DND-41 (cell line): ENCODE measurements around the gene GSKIP.

Experiments used
- ATAC-seq: fragments of 200-7000 bp; cut with Tn5 transposase; 3 replicates; pipeline ENCODE4 v1.9.1; 2021; ENCODE audit warnings: low read depth; ENCODE audit not compliant: insufficient read depth
- DNase-seq: peaks from one replicate; pipeline ENCODE4 v3.0.0-alpha.2; 2020
- H2AFZ ChIP-seq: 2 replicates; pipeline ENCODE4 v1.6.0; 2012; ENCODE audit warnings: low read depth, low read length
- H3K27ac ChIP-seq: 2 replicates; pipeline ENCODE4 v1.5.1; 2012; ENCODE audit warnings: low read length, inconsistent platforms
- H3K27me3 ChIP-seq: fragments of 200-600 bp; sonication (generic); 2 replicates; pipeline ENCODE4 v1.6.0; 2012; ENCODE audit warnings: low read length, mild to moderate bottlenecking, inconsistent platforms; ENCODE audit not compliant: insufficient read depth, poor library complexity
- H3K36me3 ChIP-seq: 2 replicates; pipeline ENCODE4 v1.5.1; 2012; ENCODE audit warnings: low read length, inconsistent platforms; ENCODE audit not compliant: insufficient read depth
- H3K4me1 ChIP-seq: 2 replicates; pipeline ENCODE4 v1.5.1; 2012; ENCODE audit warnings: mild to moderate bottlenecking, low read length; ENCODE audit not compliant: insufficient read depth
- H3K4me2 ChIP-seq: 2 replicates; pipeline ENCODE4 v1.6.0; 2012; ENCODE audit warnings: mild to moderate bottlenecking, moderate library complexity, low read length, inconsistent platforms; ENCODE audit not compliant: insufficient read depth
- H3K4me3 ChIP-seq, 2 experiments: fragments of 200-600 bp in 1 of 2; shearing (Covaris generic) in 1 of 2; 2 replicates each; pipeline ENCODE4 v1.5.1; 2012 to 2016; ENCODE audit warnings: inconsistent platforms in 2 of 2, low read length in 2 of 2, mild to moderate bottlenecking in 2 of 2, low read depth in 1 of 2, moderate library complexity in 1 of 2
- H3K79me2 ChIP-seq: 2 replicates; pipeline ENCODE4 v1.6.0; 2012; ENCODE audit warnings: low read length, inconsistent platforms; ENCODE audit not compliant: insufficient read depth
- H3K9ac ChIP-seq: 2 replicates; pipeline ENCODE4 v1.6.0; 2012; ENCODE audit warnings: low read depth, mild to moderate bottlenecking, inconsistent platforms, low read length, moderate library complexity
- H3K9me3 ChIP-seq: 2 replicates; pipeline ENCODE4 v1.5.1; 2012; ENCODE audit warnings: low read length, moderate library complexity, mild to moderate bottlenecking, inconsistent platforms; ENCODE audit not compliant: insufficient read depth, severe bottlenecking
- H4K20me1 ChIP-seq: 2 replicates; pipeline ENCODE4 v1.6.0; 2012; ENCODE audit warnings: low read length; ENCODE audit not compliant: insufficient read depth
- CTCF ChIP-seq: IDR thresholded peaks from 2 replicates; pipeline ENCODE4 v1.5.1; 2012; ENCODE audit warnings: borderline replicate concordance, low read length, moderate library complexity, mild to moderate bottlenecking; ENCODE audit not compliant: poor library complexity, severe bottlenecking; ENCODE audit errors: extremely low read depth
- EZH2 ChIP-seq: IDR thresholded peaks from 3 replicates; pipeline ENCODE4 v1.6.1; 2012; ENCODE audit warnings: borderline replicate concordance, low read depth, mild to moderate bottlenecking, moderate library complexity, low read length, inconsistent platforms; ENCODE audit not compliant: severe bottlenecking

Gene GSKIP

GRCh38 chr14:96403409-96403808 lies 40.1 kb downstream of the GSKIP start:
- no peak overlapping the region for H2AFZ ChIP-seq
- ATAC-seq (no peak), DNase-seq (no peak)
- H3K9me3 ChIP-seq, result no peaks in the 10 kb centered on the region
- H3K27ac ChIP-seq, result no peak overlapping the region
- H3K79me2 ChIP-seq, result no peaks in the 10 kb centered on the region
- no peak overlapping the region for H3K4me3 ChIP-seq
- H3K36me3 ChIP-seq, result no peaks in the 10 kb centered on the region
- H3K4me2 ChIP-seq, result no peak overlapping the region
- H4K20me1 ChIP-seq, result no peaks in the 10 kb centered on the region
- H3K27me3 ChIP-seq, result peaks cover 5% of the 10 kb centered on the region
- no peaks in the 10 kb centered on the region for H3K4me1 ChIP-seq
- no peak overlapping the region for H3K9ac ChIP-seq
- TF ChIP-seq EZH2 (no peak), CTCF (no peak)

- H3K4me1 ChIP-seq, result no peaks in the 10 kb centered on the region
- H4K20me1 ChIP-seq, result no peaks in the 10 kb centered on the region
- no peak overlapping the region for H3K4me2 ChIP-seq
- H3K27ac ChIP-seq, result no peak overlapping the region
- H3K9ac ChIP-seq, result no peak overlapping the region
- no peak overlapping the region for H2AFZ ChIP-seq
- no peak for TF ChIP-seq EZH2
- no peak for TF ChIP-seq CTCF
- no peaks in the 10 kb centered on the region for H3K36me3 ChIP-seq
- H3K9me3 ChIP-seq, result no peaks in the 10 kb centered on the region
- no peaks in the 10 kb centered on the region for H3K79me2 ChIP-seq
- no peak for DNase-seq
- H3K27me3 ChIP-seq, result peaks cover 5% of the 10 kb centered on the region
- ATAC-seq, result no peak
- no peak overlapping the region for H3K4me3 ChIP-seq
These were observed 42.4 kb downstream of the GSKIP start for GRCh38 chr14:96405677-96406076.

DNA sequence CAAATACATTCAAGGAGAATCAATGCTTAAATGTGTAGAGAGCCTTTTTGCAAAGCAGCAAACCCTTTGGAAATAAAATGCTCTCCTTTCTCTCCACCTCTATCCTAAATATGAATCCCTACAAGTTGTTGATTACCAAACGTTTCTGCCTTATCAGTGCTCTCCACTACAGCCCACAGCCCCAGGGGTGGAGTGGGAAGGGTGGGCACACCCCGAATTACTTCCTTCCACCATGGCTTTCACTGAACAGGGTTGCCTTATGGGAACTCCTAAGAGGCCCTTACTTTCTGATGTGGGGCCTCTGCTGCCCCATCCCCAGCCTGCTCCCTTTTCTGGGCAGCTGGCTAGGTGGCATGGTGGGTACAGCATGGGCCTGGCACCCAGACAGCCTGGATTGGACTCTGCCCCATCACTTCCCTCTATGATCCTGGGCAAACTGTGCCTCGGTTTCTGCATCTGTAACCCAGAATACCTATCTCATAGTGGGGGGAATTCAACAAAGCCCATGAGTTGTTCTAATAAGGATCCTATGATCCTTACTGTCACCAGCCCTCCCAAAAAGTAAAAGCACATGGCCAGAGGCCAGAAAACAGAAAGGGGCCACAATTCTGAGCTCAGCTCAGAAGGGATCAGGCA lies 44.7 kb downstream of the GSKIP start:
- Histone ChIP-seq H3K4me2 (no peak overlapping the region), H3K4me1 (no peaks in the 10 kb centered on the region), H3K9me3 (no peaks in the 10 kb centered on the region), H3K27ac (no peak overlapping the region), H4K20me1 (no peaks in the 10 kb centered on the region), H2AFZ (no peak overlapping the region), H3K79me2 (no peaks in the 10 kb centered on the region), H3K4me3 (no peak overlapping the region), H3K36me3 (no peaks in the 10 kb centered on the region), H3K27me3 (no peaks in the 10 kb centered on the region), H3K9ac (no peak overlapping the region)
- ATAC-seq, result no peak
- TF ChIP-seq EZH2, result no peak
- TF ChIP-seq CTCF, result no peak
- no peak for DNase-seq
